DND-41 (cell line): ENCODE measurements around the gene APOL5.

ENCODE experiments used
- CTCF ChIP-seq: IDR thresholded peaks from 2 replicates; pipeline ENCODE4 v1.5.1; 2012; ENCODE audit warnings: borderline replicate concordance, low read length, moderate library complexity, mild to moderate bottlenecking; ENCODE audit not compliant: poor library complexity, severe bottlenecking; ENCODE audit errors: extremely low read depth
- EZH2 ChIP-seq: IDR thresholded peaks from 3 replicates; pipeline ENCODE4 v1.6.1; 2012; ENCODE audit warnings: borderline replicate concordance, low read depth, mild to moderate bottlenecking, moderate library complexity, low read length, inconsistent platforms; ENCODE audit not compliant: severe bottlenecking

GRCh38 chr22:35769974-35770373, 52.3 kb downstream of the APOL5 start:
- TF ChIP-seq EZH2 (no peak), CTCF (no peak)
